ENCODE measurements around the gene CRELD2. TPM values are rescaled to one million over a fixed set of nuclear protein-coding genes. Genes with fewer than 3 reads are reported as not detected.

CRELD2 gene
- total and polyA plus RNA-seq, 2 experiments from 2014 or later: 35.7 to 47.7 TPM

GRCh38 chr22:49871482-49871881, 47.0 kb upstream of the CRELD2 start (continued):
- TF ChIP-seq ZNF462 (CRISPR knock-in tag; IDR thresholded peaks at IDR 0.05): no peak
- no peak for TF ChIP-seq ETS1 (IDR thresholded peaks at IDR 0.05)
- TF ChIP-seq EZH2 (IDR thresholded peaks at IDR 0.05; ENCODE audit: low read depth, unreplicated experiment): no peak
- TF ChIP-seq EZH2phosphoT487 (IDR thresholded peaks at IDR 0.05; ENCODE audit: unreplicated experiment): no peak
- no peak for TF ChIP-seq JUNB (IDR thresholded peaks at IDR 0.05; ENCODE audit: unreplicated experiment)
- no peak for TF ChIP-seq ZNF114 (CRISPR knock-in tag; IDR thresholded peaks at IDR 0.05)

GRCh38 chr22:49872347-49872746, 46.1 kb upstream of the CRELD2 start:
- Histone ChIP-seq H3K79me2 (replicated peaks; ENCODE audit: insufficient read depth) (peaks cover 95% of the 10 kb centered on the region), H3F3A (replicated peaks; ENCODE audit: low read depth) (no peaks in the 10 kb centered on the region; the same call in 1 of the 2 replicates), H3K4me1 (ENCODE audit: insufficient read depth) (peaks cover 2% of the 10 kb centered on the region; the same call in 1 of the 2 replicates), H3K27me3 (ENCODE audit: insufficient read depth) (no peaks in the 10 kb centered on the region), H3K4me3 (no peak overlapping the region), H3K9me2 (ENCODE audit: insufficient read depth) (peaks cover 4% of the 10 kb centered on the region; the same call in 1 of the 2 replicates), H4K20me1 (replicated peaks; ENCODE audit: insufficient read depth) (peaks cover 42% of the 10 kb centered on the region), H3K36me3 (ENCODE audit: insufficient read depth) (no peaks in the 10 kb centered on the region), H3K27ac (ENCODE audit: low read depth) (no peak overlapping the region), H3K4me2 (no peak overlapping the region), H2AFZ (no peak overlapping the region)
- ATAC-seq (no peak), DNase-seq (ENCODE audit: low spot score) (no peak)
- Mint-ChIP-seq H3K9me3 (peaks cover 23% of the 10 kb centered on the region), H3K36me3 (ENCODE audit: low read depth) (peaks cover 55% of the 10 kb centered on the region), H3K27ac (no peak overlapping the region), H3K4me3 (no peak overlapping the region), H3K4me1 (peaks cover under 1% of the 10 kb centered on the region; the same call in 1 of the 3 replicates), H3K27me3 (ENCODE audit: insufficient read depth, low read depth, poor library complexity) (no peaks in the 10 kb centered on the region)
- TF ChIP-seq ZNF462 (CRISPR knock-in tag; IDR thresholded peaks at IDR 0.05) (no peak), EZH2phosphoT487 (IDR thresholded peaks at IDR 0.05; ENCODE audit: unreplicated experiment) (no peak), ETS1 (IDR thresholded peaks at IDR 0.05) (no peak), ZNF114 (CRISPR knock-in tag; IDR thresholded peaks at IDR 0.05) (no peak), POLR2AphosphoS5 (IDR thresholded peaks at IDR 0.05; ENCODE audit: low read depth) (no peak)

Data from GM23338 (cell line).